Testis (tissue), 3 donors: ENCODE data around the gene RHOV. TPM values are rescaled to one million over a fixed set of nuclear protein-coding genes. Genes with fewer than 3 reads are reported as not detected.

Experiments
- DNase-seq: peaks from one replicate; pipeline ENCODE4 v3.0.0-alpha.2; 2019
- H3K27ac ChIP-seq, 2 donors: fragments of 200-600 bp; sonication (generic); one replicate each; pipeline ENCODE4 v1.5.1; 2019
- H3K27me3 ChIP-seq: fragments of 200-600 bp; sonication (generic); one replicate; pipeline ENCODE4 v1.5.1; 2019
- H3K36me3 ChIP-seq: fragments of 200-600 bp; sonication (generic); one replicate; pipeline ENCODE4 v1.5.1; 2017; ENCODE audit warnings: low read depth; ENCODE audit errors: missing control alignments
- H3K4me1 ChIP-seq: fragments of 200-600 bp; sonication (generic); one replicate; pipeline ENCODE4 v1.5.1; 2019
- H3K4me3 ChIP-seq, 2 donors: fragments of 200-600 bp; sonication (generic); one replicate each; pipeline ENCODE4 v1.5.1; 2017 to 2019
- H3K9me3 ChIP-seq: fragments of 200-600 bp; sonication (generic); one replicate; pipeline ENCODE4 v1.5.1; 2017
- POLR2A ChIP-seq: fragments of 450-650 bp; IDR thresholded peaks from one replicate; pipeline ENCODE4 v1.6.1; 2017; ENCODE audit warnings: antibody characterized with exemption, mild to moderate bottlenecking, moderate library complexity
- WGBS, 2 donors: methylation state at CpG; one replicate each; pipeline ENCODE4 v1.1.5; 2018; 5-methylcytosine and 5-hydroxymethylcytosine counted together
- intact Hi-C: fragments of 100-400 bp; cut with DNase I; formaldehyde crosslinking; loops from one replicate; pipeline ENCODE4 v1.15.1; 2023; ENCODE audit warnings: low total_unique reads
- polyA plus RNA-seq: library from polyadenylated mRNA; stranded (reverse); fragments of 350-450 nt; fragmentation: Illumina TruSeq; extraction: RNeasy Lipid Tissue Mini Kit (QIAGEN cat#74804); gene quantifications from one replicate; pipeline ENCODE4 v1.2.3, GENCODE V29; 2014; ENCODE audit warnings: low read depth, low replicate concordance; ENCODE audit not compliant: insufficient read depth
- total RNA-seq, 2 donors: library from RNA; depleted of rRNA; stranded (reverse); fragments of >200 nt; gene quantifications; one replicate each; pipeline ENCODE4 v1.2.3, GENCODE V29; 2016
- TF ChIP-seq, protein P1 (sequence below), 3 experiments: fragments of 450-650 bp in 2 of 3; fragments of 200-600 bp in 1 of 3; sonication (generic) in 1 of 3; IDR thresholded peaks; one replicate each; pipeline ENCODE4 v1.5.1; 2016 to 2019; ENCODE audit warnings: antibody characterized with exemption in 3 of 3, mild to moderate bottlenecking in 2 of 3, moderate library complexity in 1 of 3

The RHOV gene
- total and polyA plus RNA-seq, 3 donors from 2014 or later: 0.24 to 0.91 (median 0.50) TPM

DNA sequence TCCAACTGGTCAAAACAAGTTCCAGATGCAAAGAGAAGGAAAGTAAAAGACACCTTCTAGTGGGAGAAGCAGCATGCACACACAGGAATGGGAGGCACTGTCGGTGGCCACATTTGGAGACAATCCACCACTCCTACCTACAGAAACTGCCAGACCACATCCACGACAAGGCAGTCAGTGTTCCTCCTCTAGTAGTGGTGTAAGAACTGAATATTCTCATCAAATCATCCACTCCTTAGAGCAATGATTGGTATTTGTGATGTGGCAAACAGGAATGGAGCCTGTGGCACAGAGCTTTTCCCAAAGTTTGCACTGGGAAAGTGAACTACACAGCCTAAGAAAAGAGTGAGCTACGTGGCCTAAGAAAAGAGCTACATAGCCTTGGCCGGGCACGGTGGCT, 35.3 kb downstream of the RHOV start:
- H3K4me3 ChIP-seq: no peak overlapping the region
- no peaks in the 10 kb centered on the region for H3K27me3 ChIP-seq
- intact Hi-C loops: no loop called here
- no peaks in the 10 kb centered on the region for H3K9me3 ChIP-seq
- no peak for TF ChIP-seq POLR2A
- TF ChIP-seq, protein P1, sequence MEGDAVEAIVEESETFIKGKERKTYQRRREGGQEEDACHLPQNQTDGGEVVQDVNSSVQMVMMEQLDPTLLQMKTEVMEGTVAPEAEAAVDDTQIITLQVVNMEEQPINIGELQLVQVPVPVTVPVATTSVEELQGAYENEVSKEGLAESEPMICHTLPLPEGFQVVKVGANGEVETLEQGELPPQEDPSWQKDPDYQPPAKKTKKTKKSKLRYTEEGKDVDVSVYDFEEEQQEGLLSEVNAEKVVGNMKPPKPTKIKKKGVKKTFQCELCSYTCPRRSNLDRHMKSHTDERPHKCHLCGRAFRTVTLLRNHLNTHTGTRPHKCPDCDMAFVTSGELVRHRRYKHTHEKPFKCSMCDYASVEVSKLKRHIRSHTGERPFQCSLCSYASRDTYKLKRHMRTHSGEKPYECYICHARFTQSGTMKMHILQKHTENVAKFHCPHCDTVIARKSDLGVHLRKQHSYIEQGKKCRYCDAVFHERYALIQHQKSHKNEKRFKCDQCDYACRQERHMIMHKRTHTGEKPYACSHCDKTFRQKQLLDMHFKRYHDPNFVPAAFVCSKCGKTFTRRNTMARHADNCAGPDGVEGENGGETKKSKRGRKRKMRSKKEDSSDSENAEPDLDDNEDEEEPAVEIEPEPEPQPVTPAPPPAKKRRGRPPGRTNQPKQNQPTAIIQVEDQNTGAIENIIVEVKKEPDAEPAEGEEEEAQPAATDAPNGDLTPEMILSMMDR (IDR thresholded peaks at IDR 0.05): no peak
- 78 to 83% methylated on average over 5 of the region's 5 CpGs for WGBS, 2 donors
- H3K4me1 ChIP-seq: no peaks in the 10 kb centered on the region
- H3K36me3 ChIP-seq: no peaks in the 10 kb centered on the region
- H3K27ac ChIP-seq: no peak overlapping the region
- DNase-seq: no peak

DNA sequence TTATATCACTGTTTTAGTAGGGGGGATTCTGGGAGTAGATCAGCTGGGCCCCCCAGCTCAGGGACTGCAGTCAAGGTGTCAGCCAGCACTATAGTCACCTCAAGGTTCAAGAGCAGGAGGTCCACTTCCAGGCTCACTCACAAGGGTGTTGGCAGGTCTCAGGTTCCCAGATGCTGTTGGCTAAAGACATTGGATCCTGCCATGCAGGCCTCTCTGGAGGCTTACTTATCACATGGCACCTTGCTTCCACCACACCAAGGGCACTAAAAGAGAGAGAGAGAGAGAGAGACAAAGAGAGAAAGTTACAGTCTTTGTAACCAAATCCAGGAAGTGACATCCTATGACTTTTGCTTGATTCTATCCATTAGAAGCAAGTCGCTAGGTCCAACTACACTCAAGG, 38.0 kb downstream of the RHOV start:
- intact Hi-C loops: no loop called here
- H3K4me3 ChIP-seq: no peak overlapping the region
- H3K36me3 ChIP-seq: no peaks in the 10 kb centered on the region
- H3K27ac ChIP-seq: no peak overlapping the region
- no peaks in the 10 kb centered on the region for H3K27me3 ChIP-seq
- no peaks in the 10 kb centered on the region for H3K4me1 ChIP-seq
- WGBS, 2 donors: 92 to 95% methylated on average over 1 of the region's 1 CpG
- H3K9me3 ChIP-seq: no peaks in the 10 kb centered on the region
- DNase-seq: no peak
- no peak for TF ChIP-seq POLR2A
- TF ChIP-seq, protein P1 (IDR thresholded peaks at IDR 0.05): no peak

DNA sequence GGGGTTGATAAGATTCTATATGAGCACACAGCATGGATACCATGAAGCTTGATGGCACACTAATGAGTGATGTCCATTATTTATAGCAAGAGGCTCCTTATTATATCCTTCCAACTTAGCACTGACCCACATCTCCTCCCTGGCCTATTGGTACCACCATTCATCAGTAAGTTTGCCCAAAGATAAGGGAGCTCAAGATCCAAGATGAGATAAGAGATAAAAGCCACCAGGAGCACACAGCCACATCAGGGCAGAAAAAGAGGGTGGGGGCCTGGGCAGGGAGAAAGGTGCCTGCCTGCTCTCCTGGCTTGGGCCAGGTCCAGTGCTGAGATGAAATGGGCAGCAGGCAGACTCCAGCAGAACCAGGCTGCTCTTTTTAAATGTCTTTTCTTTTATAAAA, 41.1 kb downstream of the RHOV start:
- no peak for DNase-seq
- no peaks in the 10 kb centered on the region for H3K9me3 ChIP-seq
- TF ChIP-seq, protein P1 (IDR thresholded peaks at IDR 0.05): no peak
- no peak for TF ChIP-seq POLR2A
- H3K36me3 ChIP-seq: no peaks in the 10 kb centered on the region
- H3K27ac ChIP-seq: no peak overlapping the region
- no peak overlapping the region for H3K4me3 ChIP-seq
- no peaks in the 10 kb centered on the region for H3K27me3 ChIP-seq
- intact Hi-C loops: no loop called here
- no peaks in the 10 kb centered on the region for H3K4me1 ChIP-seq

DNA sequence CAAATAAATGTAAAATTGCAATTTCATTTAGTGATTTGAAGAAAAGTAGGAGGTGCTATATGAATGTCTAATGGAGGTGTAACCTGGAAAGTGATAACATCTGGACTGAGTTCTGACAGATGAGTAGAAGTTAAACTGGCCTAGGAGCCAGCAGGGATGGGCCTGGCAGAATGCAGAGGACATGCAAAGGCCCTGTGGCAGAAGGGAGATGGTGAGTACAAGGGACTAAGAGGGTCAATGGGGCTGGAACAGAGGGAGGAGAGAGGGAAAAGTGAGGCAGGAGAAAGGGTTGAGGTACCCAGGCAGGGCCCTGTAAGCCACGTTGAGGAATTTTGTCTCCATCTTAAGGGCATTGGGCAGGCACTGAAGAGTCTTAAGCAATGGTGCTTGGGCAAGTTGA, 42.2 kb downstream of the RHOV start:
- Histone ChIP-seq H3K4me3 (no peak overlapping the region), H3K27ac (no peak overlapping the region), H3K27me3 (no peaks in the 10 kb centered on the region), H3K9me3 (no peaks in the 10 kb centered on the region), H3K36me3 (no peaks in the 10 kb centered on the region), H3K4me1 (no peaks in the 10 kb centered on the region)
- intact Hi-C loops: no loop called here
- DNase-seq: no peak
- TF ChIP-seq POLR2A: no peak
- TF ChIP-seq, protein P1 (IDR thresholded peaks at IDR 0.05): no peak
- whole genome bisulfite sequencing, 2 donors: 69 to 93% methylated on average over 1 of the region's 1 CpG

DNA sequence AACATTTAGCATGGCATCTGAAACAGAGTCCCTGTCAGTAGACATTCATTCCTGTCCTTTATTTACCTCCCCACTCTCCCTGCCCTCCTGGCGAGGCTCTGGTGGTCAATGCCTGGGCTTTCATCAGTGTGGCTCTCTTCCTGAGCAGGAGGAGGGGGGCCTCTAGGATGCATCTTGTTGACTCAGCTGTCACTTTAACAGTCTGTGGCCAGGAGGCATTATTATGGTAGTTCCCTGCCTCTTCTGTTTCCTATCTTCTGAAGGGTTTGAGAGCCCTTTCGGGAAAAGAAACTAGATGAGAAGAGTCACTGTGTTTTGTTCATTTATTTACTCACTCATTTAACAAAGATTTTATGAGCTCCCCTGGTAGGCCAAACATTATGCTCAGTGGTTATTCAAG, 43.1 kb downstream of the RHOV start:
- no peak for DNase-seq
- no peaks in the 10 kb centered on the region for H3K36me3 ChIP-seq
- no peaks in the 10 kb centered on the region for H3K27me3 ChIP-seq
- H3K4me1 ChIP-seq: no peaks in the 10 kb centered on the region
- no peak overlapping the region for H3K4me3 ChIP-seq
- H3K9me3 ChIP-seq: no peaks in the 10 kb centered on the region
- intact Hi-C loops: no loop called here
- no peak for TF ChIP-seq POLR2A
- TF ChIP-seq, protein P1 (IDR thresholded peaks at IDR 0.05): no peak
- 77 to 78% methylated on average over 2 of the region's 2 CpGs for WGBS, 2 donors
- H3K27ac ChIP-seq: no peak overlapping the region
